Osteocyte (in vitro differentiated cells): ENCODE measurements around the gene ZMYND11. TPM values are rescaled to one million over a fixed set of nuclear protein-coding genes. Genes with fewer than 3 reads are reported as not detected.

Source experiments
- DNase-seq: peaks from one replicate; pipeline ENCODE4 v3.0.0; 2021; ENCODE audit warnings: mixed read lengths; ENCODE audit not compliant: unreplicated experiment; ENCODE audit errors: extremely low spot score
- H3K27ac Mint-ChIP-seq: one replicate; pipeline ENCODE4 v1.8.0; 2021; ENCODE audit warnings: mild to moderate bottlenecking, mixed read lengths; ENCODE audit not compliant: unreplicated experiment
- H3K27me3 Mint-ChIP-seq: one replicate; pipeline ENCODE4 v1.8.0; 2021; ENCODE audit warnings: mixed read lengths; ENCODE audit not compliant: unreplicated experiment
- H3K36me3 Mint-ChIP-seq: one replicate; pipeline ENCODE4 v1.8.0; 2021; ENCODE audit warnings: mixed read lengths; ENCODE audit not compliant: unreplicated experiment
- H3K4me1 Mint-ChIP-seq: one replicate; pipeline ENCODE4 v1.8.0; 2021; ENCODE audit warnings: mixed read lengths; ENCODE audit not compliant: unreplicated experiment
- H3K4me3 Mint-ChIP-seq: one replicate; pipeline ENCODE4 v1.8.0; 2021; ENCODE audit warnings: mild to moderate bottlenecking, moderate library complexity, mixed read lengths; ENCODE audit not compliant: unreplicated experiment
- H3K9me3 Mint-ChIP-seq: one replicate; pipeline ENCODE4 v1.8.0; 2021; ENCODE audit warnings: mixed read lengths; ENCODE audit not compliant: unreplicated experiment
- CTCF ChIP-seq: fragments of 200-600 bp; sonication (generic); IDR thresholded peaks from 2 replicates; pipeline ENCODE4 v1.5.0; 2021; ENCODE audit warnings: antibody characterized with exemption, mild to moderate bottlenecking, moderate library complexity
- total RNA-seq: library from RNA; stranded (reverse); gene quantifications from 2 replicates; pipeline ENCODE4 v1.2.1, GENCODE V29; 2021

ZMYND11 gene
- total RNA-seq, 1 donor from 2014 or later, result 87.8 TPM

GRCh38 chr10:132946-133898 is 2.0 kb upstream of the ZMYND11 start:
- peaks cover 38% of the 10 kb centered on the region for H3K4me1 Mint-ChIP-seq
- no peaks in the 10 kb centered on the region for H3K9me3 Mint-ChIP-seq
- H3K27ac Mint-ChIP-seq, result peak overlapping the region; percentile 89
- H3K4me3 Mint-ChIP-seq, result peak overlapping the region; percentile 76
- DNase-seq, result no peak
- no peaks in the 10 kb centered on the region for H3K36me3 Mint-ChIP-seq
- no peak for TF ChIP-seq CTCF
- no peaks in the 10 kb centered on the region for H3K27me3 Mint-ChIP-seq

GRCh38 chr10:134247-135131 is 766 bp upstream of the ZMYND11 start:
- DNase-seq, result no peak
- Mint-ChIP-seq H3K27ac (peak overlapping the region; percentile 89), H3K4me3 (peak overlapping the region; percentile 76), H3K27me3 (no peaks in the 10 kb centered on the region), H3K36me3 (no peaks in the 10 kb centered on the region), H3K9me3 (no peaks in the 10 kb centered on the region), H3K4me1 (peaks cover 43% of the 10 kb centered on the region)
- TF ChIP-seq CTCF, result peak; percentile 3

- H3K9me3 Mint-ChIP-seq, result no peaks in the 10 kb centered on the region
These were observed 578 bp downstream of the ZMYND11 start for GRCh38 chr10:135601-136464.

DNA sequence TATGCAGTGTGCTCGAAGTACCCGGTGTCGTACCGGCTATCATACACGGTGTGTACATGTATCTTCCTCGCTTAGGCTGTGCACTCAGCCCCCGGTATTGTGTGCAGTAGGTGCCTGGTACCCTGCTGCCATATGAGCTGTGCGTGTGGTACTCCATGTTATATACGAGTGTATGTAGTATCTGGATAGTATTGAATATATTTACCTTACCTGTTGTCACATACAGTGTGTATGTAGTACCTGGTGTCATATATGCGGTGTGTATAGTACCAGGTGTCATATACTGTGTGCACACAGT is 1.2 kb downstream of the ZMYND11 start:
- Mint-ChIP-seq H3K27ac (peak overlapping the region; percentile 83), H3K27me3 (no peaks in the 10 kb centered on the region), H3K4me3 (peak overlapping the region; percentile 83), H3K9me3 (no peaks in the 10 kb centered on the region), H3K4me1 (peaks cover 46% of the 10 kb centered on the region), H3K36me3 (no peaks in the 10 kb centered on the region)
- DNase-seq, result no peak
- TF ChIP-seq CTCF, result no peak

More at GRCh38 chr10:135601-136464, 578 bp downstream of the ZMYND11 start:
- Mint-ChIP-seq H3K36me3 (no peaks in the 10 kb centered on the region), H3K27ac (peak overlapping the region; percentile 83), H3K4me3 (peak overlapping the region; percentile 83), H3K4me1 (peaks cover 46% of the 10 kb centered on the region), H3K27me3 (no peaks in the 10 kb centered on the region)
- DNase-seq, result peak; percentile 86
- TF ChIP-seq CTCF, result no peak
